HFF-Myc (cell line): ENCODE results near the gene ALDH3B1.

Source experiments
- DNase-seq: peaks from one replicate; pipeline ENCODE4 v3.0.0-alpha.2; 2011; ENCODE audit warnings: low read depth; ENCODE audit errors: extremely low read depth
- H3K4me3 ChIP-seq: replicated peaks from 2 replicates; pipeline ENCODE4 v1.5.1; 2011; ENCODE audit warnings: low read depth, mild to moderate bottlenecking, control low read depth, low read length
- CTCF ChIP-seq: IDR thresholded peaks from 2 replicates; pipeline ENCODE4 v1.5.1; 2012; ENCODE audit warnings: mild to moderate bottlenecking, low read depth, low read length, control low read depth; ENCODE audit errors: missing control alignments

ALDH3B1 gene

GRCh38 chr11:68043349-68044144, 33.4 kb downstream of the ALDH3B1 start:
- H3K4me3 ChIP-seq = 0 out of 2 replicates have a peak overlapping the region, but pooled peaks have one; percentile 3
- peak; percentile 46 for DNase-seq
- no peak for TF ChIP-seq CTCF

- TF ChIP-seq CTCF = no peak
- H3K4me3 ChIP-seq = no peak overlapping the region
- no peak for DNase-seq
Measured at GRCh38 chr11:68044145-68044813, 34.2 kb downstream of the ALDH3B1 start.

- no peak overlapping the region for H3K4me3 ChIP-seq
- no peak for DNase-seq
- no peak for TF ChIP-seq CTCF
Measured at GRCh38 chr11:68044898-68045351, 34.8 kb downstream of the ALDH3B1 start.

GRCh38 chr11:68047437-68048290, 37.5 kb downstream of the ALDH3B1 start:
- no peak for TF ChIP-seq CTCF
- DNase-seq = no peak
- H3K4me3 ChIP-seq = no peak overlapping the region

DNA sequence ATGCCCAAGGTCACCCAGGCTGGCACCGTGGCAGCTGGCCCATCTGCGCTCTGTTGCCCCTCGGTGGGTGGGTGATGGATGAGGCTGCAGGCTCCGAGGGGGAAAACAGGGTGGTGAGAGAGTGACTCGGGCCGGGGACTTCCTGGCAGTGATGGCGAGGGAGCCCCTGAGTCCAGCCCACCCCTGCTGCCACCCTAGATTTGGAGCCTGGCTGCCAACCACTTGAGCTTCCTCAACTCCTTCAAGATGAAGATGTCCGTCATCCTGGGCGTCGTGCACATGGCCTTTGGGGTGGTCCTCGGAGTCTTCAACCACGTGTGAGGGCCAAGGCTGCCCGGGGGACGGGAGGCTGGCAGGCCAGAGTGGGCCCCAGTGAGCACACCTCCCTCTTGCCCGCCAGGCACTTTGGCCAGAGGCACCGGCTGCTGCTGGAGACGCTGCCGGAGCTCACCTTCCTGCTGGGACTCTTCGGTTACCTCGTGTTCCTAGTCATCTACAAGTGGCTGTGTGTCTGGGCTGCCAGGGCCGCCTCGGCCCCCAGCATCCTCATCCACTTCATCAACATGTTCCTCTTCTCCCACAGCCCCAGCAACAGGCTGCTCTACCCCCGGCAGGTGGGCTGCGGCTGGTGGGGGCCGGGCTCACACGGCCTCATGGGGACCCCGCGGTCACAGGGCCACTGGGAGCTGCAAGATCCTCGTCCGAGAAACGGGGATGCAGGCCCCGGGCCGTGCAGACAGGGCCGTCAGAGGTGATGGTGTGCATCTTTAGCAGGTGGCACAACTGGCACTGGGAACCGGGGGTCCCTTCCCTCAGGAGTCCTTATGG, 38.8 kb downstream of the ALDH3B1 start:
- DNase-seq = no peak

More for the DNA sequence above, 38.8 kb downstream of the ALDH3B1 start:
- no peak overlapping the region for H3K4me3 ChIP-seq
- no peak for TF ChIP-seq CTCF
